Spleen (tissue), 7 donors: Measurements from ENCODE around the gene TYSND1.

ENCODE experiments used
- POLR2A ChIP-seq, 3 donors: fragments of 450-650 bp; IDR thresholded peaks; one replicate each; pipeline ENCODE4 v1.5.1; 2017; ENCODE audit warnings: antibody characterized with exemption in 3 of 3, mild to moderate bottlenecking in 1 of 3
- POLR2AphosphoS5 ChIP-seq, 3 donors: sonication (generic); formaldehyde crosslinking; IDR thresholded peaks; one replicate each; pipeline ENCODE4 v1.5.1; 2017; ENCODE audit warnings: antibody characterized with exemption in 3 of 3
- TF ChIP-seq, protein P1 (sequence below), 11 experiments: fragments of 200-600 bp in 7 of 11; fragments of 450-650 bp in 4 of 11; sonication (generic) in 4 of 11; IDR thresholded peaks in 8 of 11; conservative IDR thresholded peaks in 3 of 11; 1 replicate in 7 of 11; 2 replicates in 4 of 11; pipeline versions ENCODE4 v1.4.0 to v1.8.0; 2016 to 2021; ENCODE audit warnings: antibody characterized with exemption in 11 of 11, inconsistent platforms in 4 of 11, mild to moderate bottlenecking in 1 of 11
- donor health status: DM: no; HTN: no; CAD: no; lungs with moderate emphysema.
- donor health status: DM: no; HTN: no; CAD: no.
- donor health status: DM: no; HTN: no; CAD: no.

GRCh38 chr10:70148516-70148915 lies 2.0 kb upstream of the TYSND1 start:
- TF ChIP-seq, protein P1, sequence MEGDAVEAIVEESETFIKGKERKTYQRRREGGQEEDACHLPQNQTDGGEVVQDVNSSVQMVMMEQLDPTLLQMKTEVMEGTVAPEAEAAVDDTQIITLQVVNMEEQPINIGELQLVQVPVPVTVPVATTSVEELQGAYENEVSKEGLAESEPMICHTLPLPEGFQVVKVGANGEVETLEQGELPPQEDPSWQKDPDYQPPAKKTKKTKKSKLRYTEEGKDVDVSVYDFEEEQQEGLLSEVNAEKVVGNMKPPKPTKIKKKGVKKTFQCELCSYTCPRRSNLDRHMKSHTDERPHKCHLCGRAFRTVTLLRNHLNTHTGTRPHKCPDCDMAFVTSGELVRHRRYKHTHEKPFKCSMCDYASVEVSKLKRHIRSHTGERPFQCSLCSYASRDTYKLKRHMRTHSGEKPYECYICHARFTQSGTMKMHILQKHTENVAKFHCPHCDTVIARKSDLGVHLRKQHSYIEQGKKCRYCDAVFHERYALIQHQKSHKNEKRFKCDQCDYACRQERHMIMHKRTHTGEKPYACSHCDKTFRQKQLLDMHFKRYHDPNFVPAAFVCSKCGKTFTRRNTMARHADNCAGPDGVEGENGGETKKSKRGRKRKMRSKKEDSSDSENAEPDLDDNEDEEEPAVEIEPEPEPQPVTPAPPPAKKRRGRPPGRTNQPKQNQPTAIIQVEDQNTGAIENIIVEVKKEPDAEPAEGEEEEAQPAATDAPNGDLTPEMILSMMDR (IDR thresholded peaks at IDR 0.05 in 8 of 11, conservative IDR thresholded peaks at IDR 0.05 in 3 of 11), result no peak
- TF ChIP-seq POLR2A (IDR thresholded peaks at IDR 0.05) (no peak), POLR2AphosphoS5 (IDR thresholded peaks at IDR 0.05) (no peak)
